HepG2 (cell line): ENCODE results near the gene BMPR1B. TPM values are rescaled to one million over a fixed set of nuclear protein-coding genes. Genes with fewer than 3 reads are reported as not detected.

ENCODE experiments used
- ATAC-seq: fragments of 200-7000 bp; cut with Tn5 transposase; 3 replicates; pipeline ENCODE4 v1.9.1; 2020; ENCODE audit warnings: mild to moderate bottlenecking, moderate library complexity
- BruUV-seq: library from RNA; stranded (reverse); fragments of 400-500 nt; replicated peaks from 2 replicates; lab custom pipeline; 2021; lab: Mats Ljungman, UMichigan
- CTCF ChIA-PET: fragments of 300-600 bp; formaldehyde crosslinking; extraction: SDS; loops from one replicate; lab custom pipeline; 2021; ENCODE audit warnings: low total read pairs, inconsistent platforms, low intra/inter-chr PET ratio; lab: Yijun Ruan, JAX
- POLR2A ChIA-PET: fragments of 350-600 bp; sonication (Branson Sonifier 250); formaldehyde crosslinking; loops from one replicate; lab custom pipeline; 2020; ENCODE audit warnings: antibody characterized with exemption, inconsistent platforms; lab: Yijun Ruan, JAX
- DNase-seq: peaks from one replicate; pipeline ENCODE4 v3.0.0-alpha.2; 2015; ENCODE audit warnings: low spot score
- FAIRE-seq: peaks from 3 replicates; lab custom pipeline; 2011; peaks lifted over from hg19 to GRCh38; lab: Jason Lieb, UNC
- H2AFZ ChIP-seq: one replicate; pipeline ENCODE4 v1.6.1; 2011; ENCODE audit warnings: low read length, inconsistent platforms
- H3K27ac ChIP-seq: fragments of 300-600 bp; 3 replicates; pipeline ENCODE4 v1.8.0; 2011; ENCODE audit warnings: mixed run types, mild to moderate bottlenecking, mixed read lengths, low read length, inconsistent platforms; ENCODE audit not compliant: insufficient read depth; ENCODE audit errors: extremely low read length
- H3K27me3 ChIP-seq, 2 experiments: fragments of 200-600 bp in 1 of 2; 2 replicates in 1 of 2; 3 replicates in 1 of 2; pipeline versions ENCODE4 v1.6.0 to v1.8.0; 2011; ENCODE audit warnings: low read length in 2 of 2, mild to moderate bottlenecking in 2 of 2, moderate library complexity in 2 of 2, inconsistent platforms in 1 of 2; ENCODE audit not compliant: insufficient read depth in 2 of 2, control insufficient read depth in 1 of 2
- H3K36me3 ChIP-seq, 2 experiments: fragments of 200-600 bp in 1 of 2; replicated peaks in 1 of 2; 2 replicates in 1 of 2; 3 replicates in 1 of 2; pipeline versions ENCODE4 v1.5.1 to v1.8.0; 2011; ENCODE audit warnings: low read length in 2 of 2, inconsistent platforms in 1 of 2; ENCODE audit not compliant: insufficient read depth in 2 of 2, control insufficient read depth in 1 of 2
- H3K4me1 ChIP-seq: 2 replicates; pipeline ENCODE4 v1.5.1; 2012; ENCODE audit warnings: low read length, inconsistent platforms; ENCODE audit not compliant: insufficient read depth
- H3K4me2 ChIP-seq: 2 replicates; pipeline ENCODE4 v1.6.0; 2011; ENCODE audit warnings: low read depth, low read length, inconsistent platforms
- H3K4me3 ChIP-seq, 3 experiments: fragments of 200-600 bp in 1 of 3; sonication (generic), shearing (Covaris generic) in 1 of 3; replicated peaks in 1 of 3; 2 replicates each; pipeline ENCODE4 v1.5.1; 2011 to 2016; ENCODE audit warnings: low read length in 3 of 3, inconsistent platforms in 2 of 3, low read depth in 2 of 3, mild to moderate bottlenecking in 2 of 3, control low read depth in 1 of 3, mixed read lengths in 1 of 3; ENCODE audit not compliant: insufficient read depth in 1 of 3
- H3K79me2 ChIP-seq: one replicate; pipeline ENCODE4 v1.6.1; 2011; ENCODE audit warnings: low read length, inconsistent platforms; ENCODE audit not compliant: insufficient read depth
- H3K9ac ChIP-seq: 2 replicates; pipeline ENCODE4 v1.6.0; 2011; ENCODE audit warnings: mild to moderate bottlenecking, low read depth, low read length, inconsistent platforms; ENCODE audit not compliant: insufficient read depth
- H3K9me3 ChIP-seq: 2 replicates; pipeline ENCODE4 v1.5.1; 2012; ENCODE audit warnings: mild to moderate bottlenecking, low read length
- H4K20me1 ChIP-seq: 2 replicates; pipeline ENCODE4 v1.6.0; 2011; ENCODE audit warnings: inconsistent platforms, mild to moderate bottlenecking, low read length, moderate library complexity; ENCODE audit not compliant: insufficient read depth
- ATRX ChIP-seq: sonication (generic); formaldehyde crosslinking; IDR thresholded peaks from 2 replicates; pipeline ENCODE4 v1.4.0; 2020; ENCODE audit warnings: missing genetic modification reagents, borderline replicate concordance
- ELF3 ChIP-seq: IDR thresholded peaks from 2 replicates; pipeline ENCODE4 v1.6.1; 2016; ENCODE audit warnings: missing genetic modification reagents, missing compliant biosample characterization
- FOXO1 ChIP-seq: sonication (generic); formaldehyde crosslinking; IDR thresholded peaks from 2 replicates; pipeline ENCODE4 v1.4.0; 2020; ENCODE audit warnings: missing genetic modification reagents
- ISX ChIP-seq: sonication (generic); formaldehyde crosslinking; conservative IDR thresholded peaks from 2 replicates; pipeline ENCODE4 v1.5.0; 2020; ENCODE audit warnings: missing genetic modification reagents
- MAFK ChIP-seq, 2 experiments: IDR thresholded peaks in 1 of 2; conservative IDR thresholded peaks in 1 of 2; 2 replicates each; pipeline ENCODE4 v1.6.1; 2011; ENCODE audit warnings: improper control_type of control experiment in 2 of 2, low read length in 2 of 2
- U2AF1 ChIP-seq: fragments of 200-400 bp; formaldehyde crosslinking; optimal IDR thresholded peaks from 2 replicates; pipeline ENCODE3; 2017; ENCODE audit warnings: mild to moderate bottlenecking, low read depth, low read length
- ZBTB42 ChIP-seq: sonication (generic); formaldehyde crosslinking; IDR thresholded peaks from 2 replicates; pipeline ENCODE4 v1.5.0; 2020; ENCODE audit warnings: mild to moderate bottlenecking, missing genetic modification reagents
- ZFP41 ChIP-seq: sonication (generic); formaldehyde crosslinking; IDR thresholded peaks from 2 replicates; pipeline ENCODE4 v1.4.0; 2020; ENCODE audit warnings: mild to moderate bottlenecking, missing genetic modification reagents, borderline replicate concordance
- ZNF136 ChIP-seq: sonication (generic); formaldehyde crosslinking; IDR thresholded peaks from 2 replicates; pipeline ENCODE4 v1.8.1; 2022; ENCODE audit warnings: low read depth, mild to moderate bottlenecking, moderate library complexity, missing genetic modification reagents
- ZNF253 ChIP-seq: sonication (generic); formaldehyde crosslinking; IDR thresholded peaks from 2 replicates; pipeline ENCODE4 v1.8.0; 2022; ENCODE audit warnings: mild to moderate bottlenecking, missing genetic modification reagents, borderline replicate concordance
- ZNF558 ChIP-seq: sonication (generic); formaldehyde crosslinking; IDR thresholded peaks from 2 replicates; pipeline ENCODE4 v1.9.0; 2022; ENCODE audit warnings: mild to moderate bottlenecking, missing genetic modification reagents, borderline replicate concordance
- WGBS: methylation state at CpG from one replicate; pipeline ENCODE4 v1.1.6; 2017; ENCODE audit warnings: low lambda C conversion rate; 5-methylcytosine and 5-hydroxymethylcytosine counted together
- in situ Hi-C: cut with HindIII; loops from 2 replicates; pipeline ENCODE4 v1.10.0; 2017; ENCODE audit warnings: low pct_unique_long_range_greater_than_20kb; ENCODE audit not compliant: extremely low pct_ligation_motif_present
- intact Hi-C: fragments of 100-400 bp; cut with micrococcal nuclease; formaldehyde crosslinking; loops from one replicate; pipeline ENCODE4 v1.10.0; 2022; ENCODE audit not compliant: unreplicated experiment
- polyA plus RNA-seq, 8 experiments: library from polyadenylated mRNA; depleted of rRNA in 3 of 8; stranded (reverse) in 7 of 8; unstranded in 1 of 8; fragments of >200 nt; fragmentation: Illumina TruSeq in 4 of 8; extraction: Trizol in 4 of 8; gene quantifications; 2 replicates each; pipeline versions ENCODE4 v1.2.1 to v1.2.3, GENCODE V29; 2011 to 2016; ENCODE audit warnings: low read depth in 4 of 8, missing spikeins in 1 of 8, mixed read lengths in 1 of 8; ENCODE audit not compliant: insufficient read depth in 1 of 8
- total RNA-seq, 5 experiments: library from RNA; depleted of rRNA; stranded (reverse); fragments of >200 nt; fragmentation: Illumina TruSeq; extraction: Trizol; gene quantifications; 2 replicates each; pipeline ENCODE4 v1.2.3, GENCODE V29; 2016; ENCODE audit warnings: low read depth in 1 of 5

The BMPR1B gene
- total and polyA plus RNA-seq, 2 of the 13 experiments (the other 11 are each of a cell fraction or from before 2014, with no cell fraction given) = 0.07 TPM; not detected in 1

- TF ChIP-seq ELF3 (CRISPR knock-in tag) (no peak), ATRX (CRISPR knock-in tag) (no peak), ZFP41 (no peak), MAFK (conservative IDR thresholded peaks at IDR 0.05 in 1 of 2, IDR thresholded peaks at IDR 0.05 in 1 of 2; ENCODE audit: low read length in 2 of 2) (no peak), U2AF1 (no peak), ZNF558 (no peak), ISX (CRISPR knock-in tag) (no peak), ZNF136 (CRISPR knock-in tag) (no peak), ZBTB42 (CRISPR knock-in tag) (no peak), FOXO1 (CRISPR knock-in tag) (no peak)
Measured at GRCh38 chr4:95181996-95182306, 424.2 kb downstream of the BMPR1B start (continued).

DNA sequence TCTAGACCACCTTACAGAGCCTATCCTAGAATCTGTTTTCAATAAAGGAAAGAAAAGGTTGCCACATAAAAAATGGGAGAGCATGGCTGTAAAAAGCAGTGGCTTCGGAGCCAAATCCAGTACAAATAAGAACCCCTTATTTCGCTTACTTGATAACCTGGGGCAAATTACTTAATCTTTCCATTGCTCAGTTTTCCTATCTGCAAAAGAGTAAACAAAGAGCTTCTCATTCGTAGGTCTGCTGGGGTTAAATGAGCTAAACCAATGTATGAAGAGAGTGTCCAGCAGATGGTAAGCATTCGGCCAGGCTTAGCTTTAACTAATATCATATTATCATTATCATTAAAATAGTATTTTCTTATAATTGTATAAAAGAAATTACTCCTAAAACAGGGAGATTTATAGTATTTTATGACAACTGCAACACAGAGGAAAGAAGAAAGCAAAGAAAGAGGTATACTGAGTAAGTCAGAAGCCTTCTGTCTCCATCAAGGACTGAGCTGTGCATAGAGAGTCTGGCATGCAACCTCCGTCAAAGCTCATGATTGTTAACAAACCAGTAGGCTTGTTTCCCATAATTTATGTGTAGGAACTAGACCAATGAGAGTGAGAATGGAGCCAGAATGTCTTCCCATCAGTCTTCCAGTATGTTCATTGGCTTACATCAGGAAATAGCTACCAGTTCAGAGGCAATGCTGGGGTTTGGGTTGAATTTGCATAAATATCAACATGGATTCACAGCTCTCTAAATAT lies 426.1 kb downstream of the BMPR1B start:
- H3K4me1 ChIP-seq = no peaks in the 10 kb centered on the region
- FAIRE-seq (no peak), DNase-seq (no peak), ATAC-seq (no peak)
- no peak overlapping the region for H3K9ac ChIP-seq
- in situ Hi-C loops = no loop called here
- H3K36me3 ChIP-seq = no peaks in the 10 kb centered on the region
- intact Hi-C loops = no loop called here
- no peak overlapping the region for H2AFZ ChIP-seq
- no peaks in the 10 kb centered on the region for H3K9me3 ChIP-seq
- H4K20me1 ChIP-seq = no peaks in the 10 kb centered on the region
- H3K79me2 ChIP-seq = no peaks in the 10 kb centered on the region
- H3K27ac ChIP-seq = no peak overlapping the region
- no TSS peak for BruUV-seq
- H3K4me2 ChIP-seq = no peak overlapping the region
- ChIA-PET POLR2A (no interaction called here), CTCF (no interaction called here)
- H3K4me3 ChIP-seq = no peak overlapping the region
- H3K27me3 ChIP-seq = no peaks in the 10 kb centered on the region; a peak in 1 of 5 replicates
- 14% methylated on average over 5 of the region's 5 CpGs for WGBS
- TF ChIP-seq ZNF253 = no peak
